ENCODE results near the gene SLC24A1. TPM values are rescaled to one million over a fixed set of nuclear protein-coding genes. Genes with fewer than 3 reads are reported as not detected.

Gene SLC24A1
- total RNA-seq, 2 donors from 2014 or later: 8.9 to 14.5 TPM

DNA sequence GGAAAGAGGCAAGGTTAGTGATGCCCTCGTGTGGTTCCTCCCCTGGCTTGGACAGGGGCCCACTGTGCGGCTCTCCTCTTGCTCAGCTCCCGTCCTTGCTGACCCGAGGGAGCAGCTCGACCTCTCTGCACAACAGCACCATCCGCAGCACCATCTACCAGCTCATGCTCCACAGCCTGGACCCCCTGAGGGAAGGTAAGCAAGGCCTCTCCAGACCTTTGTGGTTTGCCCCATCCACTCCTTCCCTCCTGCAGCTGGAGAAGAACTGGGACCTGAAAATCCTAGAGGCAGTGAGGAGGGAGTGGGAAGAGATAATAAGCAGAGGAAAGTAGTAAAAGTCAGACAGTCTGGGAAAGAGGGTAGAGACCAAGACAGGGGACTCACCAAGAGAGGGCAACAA lies 17.8 kb downstream of the SLC24A1 start:
- H3K4me3 ChIP-seq: no peak overlapping the region
- H3K36me3 ChIP-seq: no peaks in the 10 kb centered on the region
- peaks cover 3% of the 10 kb centered on the region for H3K4me1 ChIP-seq (replicated peaks)
- intact Hi-C loops (cut with DNase I): loop anchor here (10.0 kb wide), 1 partner anchor 195 kb away; no protein-coding TSS in a partner anchor
- H3K27ac ChIP-seq: no peak overlapping the region
- TF ChIP-seq POLR2AphosphoS5 (IDR thresholded peaks at IDR 0.05) (no peak), POLR2A (IDR thresholded peaks at IDR 0.05) (no peak)
- TF ChIP-seq, protein P1, sequence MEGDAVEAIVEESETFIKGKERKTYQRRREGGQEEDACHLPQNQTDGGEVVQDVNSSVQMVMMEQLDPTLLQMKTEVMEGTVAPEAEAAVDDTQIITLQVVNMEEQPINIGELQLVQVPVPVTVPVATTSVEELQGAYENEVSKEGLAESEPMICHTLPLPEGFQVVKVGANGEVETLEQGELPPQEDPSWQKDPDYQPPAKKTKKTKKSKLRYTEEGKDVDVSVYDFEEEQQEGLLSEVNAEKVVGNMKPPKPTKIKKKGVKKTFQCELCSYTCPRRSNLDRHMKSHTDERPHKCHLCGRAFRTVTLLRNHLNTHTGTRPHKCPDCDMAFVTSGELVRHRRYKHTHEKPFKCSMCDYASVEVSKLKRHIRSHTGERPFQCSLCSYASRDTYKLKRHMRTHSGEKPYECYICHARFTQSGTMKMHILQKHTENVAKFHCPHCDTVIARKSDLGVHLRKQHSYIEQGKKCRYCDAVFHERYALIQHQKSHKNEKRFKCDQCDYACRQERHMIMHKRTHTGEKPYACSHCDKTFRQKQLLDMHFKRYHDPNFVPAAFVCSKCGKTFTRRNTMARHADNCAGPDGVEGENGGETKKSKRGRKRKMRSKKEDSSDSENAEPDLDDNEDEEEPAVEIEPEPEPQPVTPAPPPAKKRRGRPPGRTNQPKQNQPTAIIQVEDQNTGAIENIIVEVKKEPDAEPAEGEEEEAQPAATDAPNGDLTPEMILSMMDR (IDR thresholded peaks at IDR 0.05): no peak
- DNase-seq (ENCODE audit: low spot score): no peak
- WGBS: 81% methylated on average over 6 of the region's 6 CpGs
- H3K9me3 ChIP-seq: no peaks in the 10 kb centered on the region
- no peaks in the 10 kb centered on the region for H3K27me3 ChIP-seq (replicated peaks; ENCODE audit: insufficient read depth)

DNA sequence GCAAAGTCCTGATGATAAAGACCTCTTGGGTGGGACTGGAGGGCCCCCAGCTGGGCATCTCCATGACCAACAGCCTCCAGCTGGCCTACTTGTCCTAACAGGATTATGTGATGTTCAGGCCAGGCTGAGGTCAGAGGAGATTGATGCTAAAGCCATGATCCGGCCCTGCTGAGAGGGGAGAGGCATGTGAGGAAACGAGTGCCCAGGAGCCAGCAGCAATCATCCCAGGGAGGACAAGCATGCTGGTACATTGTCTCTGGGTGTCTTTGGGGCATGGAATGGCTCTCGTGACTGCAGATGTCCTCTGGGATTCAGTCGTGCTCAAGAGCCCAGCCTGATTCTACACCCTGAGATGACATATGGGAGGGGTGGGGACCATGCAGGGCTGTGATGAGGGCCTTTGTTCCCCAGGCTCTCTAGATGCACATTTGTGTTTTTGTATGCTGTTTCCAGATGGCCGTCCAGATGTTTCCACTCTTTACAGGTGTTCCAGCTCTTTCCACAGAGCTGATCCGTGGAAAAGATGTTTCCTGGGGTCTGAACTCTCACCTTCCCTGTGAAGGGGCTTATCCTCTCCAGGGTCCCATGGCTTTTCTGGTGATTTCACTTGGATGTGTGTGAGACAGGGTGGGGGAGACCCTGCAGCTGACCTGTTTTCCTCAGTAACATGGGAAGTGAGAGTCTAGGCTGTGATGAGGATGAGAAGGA lies 20.2 kb downstream of the SLC24A1 start:
- intact Hi-C loops (cut with DNase I): no loop called here
- no peak for TF ChIP-seq POLR2AphosphoS5 (IDR thresholded peaks at IDR 0.05)
- TF ChIP-seq POLR2A (IDR thresholded peaks at IDR 0.05): no peak
- TF ChIP-seq, protein P1 (IDR thresholded peaks at IDR 0.05): no peak
- WGBS: 54% methylated on average over 6 of the region's 6 CpGs
- peaks cover 3% of the 10 kb centered on the region for H3K4me1 ChIP-seq (replicated peaks)
- no peak overlapping the region for H3K4me3 ChIP-seq
- DNase-seq (ENCODE audit: low spot score): no peak
- H3K27me3 ChIP-seq (replicated peaks; ENCODE audit: insufficient read depth): no peaks in the 10 kb centered on the region
- no peaks in the 10 kb centered on the region for H3K9me3 ChIP-seq
- H3K36me3 ChIP-seq: no peaks in the 10 kb centered on the region
- no peak overlapping the region for H3K27ac ChIP-seq

DNA sequence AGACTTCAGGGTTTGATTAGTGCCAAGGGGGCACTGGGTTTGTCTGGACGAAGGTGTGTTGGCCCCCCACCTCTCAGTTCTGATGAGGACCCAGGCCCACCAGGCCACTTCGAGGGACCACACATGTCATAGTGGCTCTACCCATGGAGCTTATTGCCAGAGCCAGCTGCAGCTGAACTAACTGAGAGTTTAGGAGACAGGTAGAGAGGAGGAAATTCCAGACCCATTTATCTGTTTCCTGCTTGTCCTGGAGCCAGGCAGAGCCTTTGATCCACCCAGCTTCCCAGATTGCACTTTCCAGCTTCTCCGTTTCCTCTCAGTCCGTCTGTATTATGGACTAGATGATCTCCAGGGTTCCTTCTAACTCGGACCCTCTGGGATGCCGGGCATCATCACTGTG lies 20.9 kb downstream of the SLC24A1 start:
- H3K9me3 ChIP-seq: no peaks in the 10 kb centered on the region
- TF ChIP-seq POLR2A (IDR thresholded peaks at IDR 0.05) (no peak), POLR2AphosphoS5 (IDR thresholded peaks at IDR 0.05) (no peak)
- TF ChIP-seq, protein P1 (IDR thresholded peaks at IDR 0.05): no peak

DNA sequence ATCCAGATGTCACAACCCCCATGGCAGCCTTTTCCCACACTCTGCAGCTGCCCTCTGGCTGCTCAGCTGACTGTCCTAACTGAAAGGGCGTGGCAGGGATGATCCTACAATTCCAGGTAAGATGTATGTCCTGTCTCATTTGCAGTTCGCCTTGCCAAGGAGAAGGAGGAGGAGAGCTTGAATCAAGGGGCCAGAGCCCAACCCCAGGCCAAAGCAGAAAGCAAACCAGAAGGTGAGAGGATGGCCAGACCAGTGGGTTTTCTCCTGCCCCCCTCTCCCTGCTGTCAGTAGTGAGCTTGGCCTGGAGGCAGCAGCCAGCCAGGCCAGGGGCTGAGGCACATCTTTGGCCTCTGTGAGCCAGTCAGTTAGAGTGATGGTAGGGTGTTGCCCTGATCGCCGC lies 22.5 kb downstream of the SLC24A1 start:
- H3K4me1 ChIP-seq (replicated peaks): no peaks in the 10 kb centered on the region
- 95% methylated on average over 4 of the region's 4 CpGs for WGBS
- H3K27me3 ChIP-seq (replicated peaks; ENCODE audit: insufficient read depth): no peaks in the 10 kb centered on the region
- TF ChIP-seq POLR2AphosphoS5 (IDR thresholded peaks at IDR 0.05) (no peak), POLR2A (IDR thresholded peaks at IDR 0.05) (no peak)
- TF ChIP-seq, protein P1 (IDR thresholded peaks at IDR 0.05): no peak
- no peak for DNase-seq (ENCODE audit: low spot score)
- H3K36me3 ChIP-seq: no peaks in the 10 kb centered on the region
- no peak overlapping the region for H3K4me3 ChIP-seq
- no peaks in the 10 kb centered on the region for H3K9me3 ChIP-seq
- intact Hi-C loops (cut with DNase I): no loop called here
- H3K27ac ChIP-seq: no peak overlapping the region

More for the DNA sequence above, 20.9 kb downstream of the SLC24A1 start:
- no peak for DNase-seq (ENCODE audit: low spot score)
- H3K27ac ChIP-seq: no peak overlapping the region
- WGBS: 75% methylated on average over 6 of the region's 6 CpGs
- H3K4me1 ChIP-seq (replicated peaks): peaks cover 3% of the 10 kb centered on the region
- intact Hi-C loops (cut with DNase I): no loop called here
- H3K36me3 ChIP-seq: no peaks in the 10 kb centered on the region
- H3K4me3 ChIP-seq: no peak overlapping the region
- H3K27me3 ChIP-seq (replicated peaks; ENCODE audit: insufficient read depth): no peaks in the 10 kb centered on the region

DNA sequence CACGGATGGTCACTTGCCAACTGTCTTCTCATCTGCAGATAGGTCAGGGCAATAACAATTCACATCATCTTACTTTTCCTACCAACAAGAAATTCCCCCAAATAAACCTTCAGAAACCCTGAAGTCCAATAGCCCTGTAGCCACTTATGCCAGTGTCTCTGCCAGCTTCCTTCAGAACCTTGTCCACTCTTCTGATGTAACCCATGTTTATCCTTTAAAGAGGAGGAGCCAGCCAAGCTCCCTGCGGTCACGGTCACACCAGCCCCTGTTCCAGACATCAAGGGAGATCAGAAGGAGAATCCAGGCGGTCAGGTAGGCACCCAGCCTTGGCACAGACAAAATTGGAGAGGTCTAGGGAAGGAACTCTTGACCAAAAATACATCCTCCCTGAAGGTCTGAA lies 23.7 kb downstream of the SLC24A1 start:
- no peak for TF ChIP-seq POLR2A (IDR thresholded peaks at IDR 0.05)
- no peak for TF ChIP-seq POLR2AphosphoS5 (IDR thresholded peaks at IDR 0.05)
- TF ChIP-seq, protein P1 (IDR thresholded peaks at IDR 0.05): no peak
- no peaks in the 10 kb centered on the region for H3K27me3 ChIP-seq (replicated peaks; ENCODE audit: insufficient read depth)
- H3K4me3 ChIP-seq: no peak overlapping the region
- H3K27ac ChIP-seq: no peak overlapping the region
- H3K36me3 ChIP-seq: no peaks in the 10 kb centered on the region
- no peak for DNase-seq (ENCODE audit: low spot score)
- H3K9me3 ChIP-seq: no peaks in the 10 kb centered on the region
- intact Hi-C loops (cut with DNase I): no loop called here
- no peaks in the 10 kb centered on the region for H3K4me1 ChIP-seq (replicated peaks)
- 89% methylated on average over 4 of the region's 4 CpGs for WGBS
